Fibroblast of villous mesenchyme (primary cell): Measurements from ENCODE around the gene IL17RD. TPM values are rescaled to one million over a fixed set of nuclear protein-coding genes. Genes with fewer than 3 reads are reported as not detected.
"Not testable (repeated sequence)": the region's sequence is repeated elsewhere in the genome, so short reads cannot be mapped to it uniquely, and the experiment has no call there.

Experiments used
- DNase-seq: peaks from one replicate; pipeline ENCODE4 v3.0.0-alpha.2; 2010; ENCODE audit warnings: low read depth
- H3K4me3 ChIP-seq: 2 replicates; pipeline ENCODE4 v1.5.1; 2011; ENCODE audit warnings: low read depth, mild to moderate bottlenecking, low read length
- CTCF ChIP-seq: IDR thresholded peaks from 2 replicates; pipeline ENCODE4 v1.5.1; 2012; ENCODE audit warnings: low read depth, mild to moderate bottlenecking, low read length; ENCODE audit not compliant: insufficient read depth
- total RNA-seq: library from RNA; depleted of rRNA; stranded (reverse); fragments of >200 nt; gene quantifications from 2 replicates; pipeline ENCODE4 v1.2.3, GENCODE V29; 2012

IL17RD gene
- total RNA-seq, 1 donor = 0.86 TPM

GRCh38 chr3:57089043-57089442, 76.1 kb downstream of the IL17RD start:
- H3K4me3 ChIP-seq = no peak overlapping the region
- no peak for DNase-seq
- no peak for TF ChIP-seq CTCF

DNA sequence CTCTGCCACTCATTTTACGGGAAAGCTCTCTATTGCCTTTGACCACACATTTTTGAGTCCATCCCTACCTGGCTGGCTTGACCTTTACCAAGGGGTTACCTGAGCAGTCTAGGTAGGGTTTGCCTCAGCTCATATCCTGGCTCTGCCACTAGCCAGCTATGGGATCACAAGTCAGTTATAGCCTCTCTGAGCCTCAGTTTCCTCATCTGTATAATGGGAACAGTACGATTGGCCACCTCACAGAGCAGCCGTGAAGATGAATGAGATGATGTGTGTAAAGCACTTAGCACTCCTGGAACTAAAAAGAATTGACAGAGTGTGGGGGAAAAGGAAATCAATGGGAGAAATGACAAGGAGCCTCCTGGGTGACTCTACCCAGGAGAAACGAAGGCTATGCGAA, 76.7 kb downstream of the IL17RD start:
- H3K4me3 ChIP-seq = no peak overlapping the region
- DNase-seq = no peak
- TF ChIP-seq CTCF = no peak

- TF ChIP-seq CTCF = no peak
- DNase-seq = no peak
- no peak overlapping the region for H3K4me3 ChIP-seq
These were observed 77.6 kb downstream of the IL17RD start for GRCh38 chr3:57087361-57088092.

DNA sequence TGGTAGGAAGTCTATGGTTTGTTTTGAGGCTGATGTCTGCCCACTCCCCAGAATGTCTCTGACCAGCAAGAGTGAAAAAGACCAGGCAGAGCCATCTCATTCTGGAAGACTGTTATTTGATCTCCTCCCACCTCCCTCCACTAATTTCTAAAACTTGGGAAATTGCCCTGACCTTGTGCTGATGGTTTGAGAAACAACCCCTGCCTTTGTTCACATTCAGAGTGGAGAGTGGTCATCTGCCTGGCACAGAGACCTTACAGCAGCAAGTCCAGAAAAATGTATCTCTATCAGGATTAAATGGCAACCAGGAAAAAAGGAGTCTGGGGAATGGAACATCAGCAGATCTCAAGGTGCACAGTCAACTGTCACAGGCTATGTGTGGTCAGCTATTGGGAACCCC, 79.0 kb downstream of the IL17RD start:
- DNase-seq = no peak

GRCh38 chr3:57085211-57085610, 79.9 kb downstream of the IL17RD start:
- no peak overlapping the region for H3K4me3 ChIP-seq
- no peak for DNase-seq
- no peak for TF ChIP-seq CTCF

More for the DNA sequence above, 79.0 kb downstream of the IL17RD start:
- no peak for TF ChIP-seq CTCF
- no peak overlapping the region for H3K4me3 ChIP-seq

GRCh38 chr3:57083266-57083995, 81.7 kb downstream of the IL17RD start:
- H3K4me3 ChIP-seq, DNase-seq: not testable (repeated sequence)

DNA sequence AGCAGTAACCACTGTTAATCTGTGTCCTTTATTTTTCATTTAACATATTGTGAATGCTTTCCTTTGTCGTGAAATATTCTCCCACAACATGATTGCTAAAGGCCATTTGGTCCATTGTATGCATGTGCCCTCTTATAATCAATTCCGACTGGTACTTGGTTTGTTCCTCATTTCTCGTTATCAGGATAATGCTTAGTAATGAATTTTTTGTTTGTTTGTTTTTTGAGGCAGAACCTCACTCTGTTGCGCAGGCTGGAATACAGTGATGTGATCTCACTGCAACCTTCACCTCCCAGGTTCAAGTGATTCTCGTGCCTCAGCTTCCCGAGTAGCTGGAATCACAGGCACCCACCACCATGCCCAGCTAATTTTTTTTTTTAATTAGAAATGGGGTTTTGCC, 82.7 kb downstream of the IL17RD start:
- H3K4me3 ChIP-seq = no peak overlapping the region
- DNase-seq = no peak
- TF ChIP-seq CTCF = no peak
